SKM-1 treated with dmso at 0.1 percent for 144 hours (cell line): ENCODE results near the gene CCM2L.

Source experiments
- DNase-seq: peaks from one replicate; lab custom pipeline; 2025; ENCODE audit not compliant: unreplicated experiment; lab: John Stamatoyannopoulos, UW

The CCM2L gene

GRCh38 chr20:31992086-31992485 is 18.2 kb upstream of the CCM2L start:
- DNase-seq: no peak

DNA sequence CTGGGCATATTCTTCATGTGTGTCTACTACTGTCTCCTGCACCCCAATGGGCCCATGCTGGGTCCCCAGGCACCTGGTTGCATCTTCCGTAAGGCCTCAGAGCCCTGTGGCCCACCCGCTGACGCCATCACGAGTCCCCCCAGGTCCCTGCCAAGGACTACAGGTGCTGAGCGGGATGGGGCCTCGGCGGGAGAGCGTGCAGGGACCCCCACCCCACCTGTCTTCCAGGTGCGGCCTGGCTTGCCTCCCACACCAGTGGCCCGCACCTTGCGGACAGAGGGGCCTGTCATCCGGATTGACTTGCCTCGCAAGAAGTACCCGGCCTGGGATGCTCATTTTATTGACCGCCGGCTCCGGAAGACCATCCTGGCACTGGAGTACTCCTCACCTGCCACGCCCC is 13.2 kb upstream of the CCM2L start:
- DNase-seq: no peak

DNA sequence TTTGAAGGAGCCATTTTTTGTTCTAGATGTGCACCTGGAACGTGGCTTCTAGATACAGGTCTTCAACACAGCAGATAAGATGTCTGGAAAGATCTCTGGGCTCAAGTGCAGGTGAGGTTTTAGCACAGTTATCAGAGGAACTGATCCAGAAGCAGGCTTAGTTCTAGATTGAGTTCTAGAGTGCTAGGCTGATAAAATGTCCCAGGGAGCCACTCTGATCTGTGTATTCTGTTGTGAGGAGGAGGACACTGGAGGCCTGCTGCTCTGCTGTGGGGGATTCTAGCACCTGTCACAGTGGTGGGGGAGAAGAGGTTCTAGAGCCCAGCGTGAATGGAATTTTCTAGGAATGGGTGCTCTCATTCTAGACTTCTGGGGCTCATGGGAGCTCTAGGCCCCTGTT is 12.0 kb upstream of the CCM2L start:
- DNase-seq: no peak

DNA sequence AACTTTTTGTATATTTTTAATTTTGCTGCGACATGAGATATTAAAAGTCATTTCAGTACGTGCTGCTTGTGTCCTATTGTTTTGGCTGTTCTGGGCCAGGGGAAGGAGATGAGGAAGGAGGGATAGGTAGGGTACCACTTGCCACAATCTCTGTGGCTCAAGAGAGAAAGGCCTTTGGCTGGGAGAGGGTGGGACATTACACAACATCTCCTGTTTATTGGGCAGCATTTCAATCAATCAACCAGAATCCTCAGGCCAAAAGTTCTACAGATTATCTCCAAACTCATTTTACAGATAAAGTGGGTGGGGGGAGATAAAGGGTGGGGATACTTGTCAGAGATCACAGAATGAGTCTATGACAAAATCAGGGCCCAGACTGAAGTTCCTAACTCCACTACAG is 6.9 kb upstream of the CCM2L start:
- no peak for DNase-seq

DNA sequence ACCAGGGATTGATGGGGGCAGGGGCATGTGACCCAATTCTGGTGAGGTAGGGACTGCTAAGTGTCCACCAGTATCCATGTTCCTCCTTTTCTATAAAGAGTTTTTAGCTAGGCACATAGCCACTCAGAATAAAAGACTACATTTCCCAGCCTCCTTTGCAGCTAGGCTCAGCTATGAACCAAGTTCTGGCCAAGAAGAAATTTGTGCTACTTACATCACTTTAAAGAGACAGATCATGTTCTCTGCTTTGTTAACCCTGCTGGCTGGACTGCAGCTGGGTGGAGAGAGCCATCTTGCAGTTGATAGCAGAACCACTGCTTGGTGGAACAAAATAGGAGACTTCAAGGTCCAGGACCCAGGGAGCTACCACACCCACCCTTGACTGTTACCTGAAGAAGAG is 5.3 kb upstream of the CCM2L start:
- no peak for DNase-seq

DNA sequence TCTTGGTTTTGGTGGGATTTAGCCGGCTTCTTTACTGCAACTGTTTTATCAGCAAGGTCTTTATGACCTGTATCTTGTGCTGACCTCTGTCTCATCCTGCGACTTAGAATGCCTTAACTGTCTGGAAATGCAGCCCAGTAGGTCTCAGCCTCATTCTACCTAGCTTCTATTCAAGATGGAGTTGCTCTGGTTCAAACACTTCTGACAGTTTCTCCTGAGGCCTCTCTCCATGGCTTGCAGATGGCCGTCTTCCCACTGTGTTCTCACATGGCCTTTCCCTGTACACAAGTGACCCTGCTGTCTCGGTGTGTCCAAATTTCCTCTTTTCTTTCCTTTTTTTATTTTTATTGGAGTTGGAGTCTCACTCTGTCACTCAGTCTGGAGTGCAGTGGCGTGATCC is 4.2 kb upstream of the CCM2L start:
- DNase-seq: no peak

DNA sequence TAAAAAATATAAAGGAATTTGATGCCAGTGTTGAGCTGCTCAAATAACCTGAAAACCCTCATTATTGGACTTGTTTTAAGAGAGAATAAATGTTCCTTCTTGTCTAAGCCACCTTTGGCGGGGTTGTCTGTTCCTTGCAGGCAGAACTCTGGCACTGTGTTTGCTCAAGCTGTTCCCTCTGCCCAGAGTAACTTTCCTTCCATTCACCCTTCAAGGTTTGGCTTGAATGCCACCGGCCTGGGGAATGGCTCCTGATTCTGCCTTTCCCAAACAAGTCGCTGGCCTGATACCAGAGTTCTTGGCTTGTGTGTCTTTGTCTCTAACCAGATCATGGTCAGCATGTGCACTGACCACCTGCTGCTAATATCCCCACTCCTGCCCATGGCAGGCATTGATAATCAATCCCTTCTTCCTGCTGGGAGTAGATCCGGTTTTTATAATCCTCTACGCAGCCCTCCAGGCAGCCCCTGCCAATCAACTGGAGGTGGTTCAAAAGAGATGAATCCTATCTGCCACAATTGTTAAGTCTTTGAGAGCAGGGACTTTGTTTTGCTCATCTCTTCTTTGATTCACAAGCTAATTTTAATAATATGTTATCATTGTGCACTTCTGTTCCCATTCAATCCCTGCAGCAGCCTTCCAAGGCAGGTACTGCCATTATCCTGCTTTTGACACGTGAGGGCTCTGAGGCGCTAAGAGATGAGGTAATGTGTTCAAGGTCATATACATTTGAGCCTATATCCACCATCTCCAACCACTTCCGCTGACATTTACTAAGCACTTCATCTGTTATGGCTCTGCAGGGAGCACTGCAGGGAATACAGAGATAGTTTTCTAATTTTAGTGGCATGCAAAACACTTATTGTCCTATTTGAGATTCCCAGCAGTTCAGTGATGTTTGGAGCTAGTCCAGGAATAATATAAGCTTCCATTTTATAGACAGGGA is 3.1 kb upstream of the CCM2L start:
- no peak for DNase-seq

- DNase-seq: no peak
Observed at GRCh38 chr20:32007787-32008616, 2.2 kb upstream of the CCM2L start.

GRCh38 chr20:32009564-32009963 is 674 bp upstream of the CCM2L start:
- no peak for DNase-seq

GRCh38 chr20:32010666-32011065 is 428 bp downstream of the CCM2L start:
- no peak for DNase-seq

DNA sequence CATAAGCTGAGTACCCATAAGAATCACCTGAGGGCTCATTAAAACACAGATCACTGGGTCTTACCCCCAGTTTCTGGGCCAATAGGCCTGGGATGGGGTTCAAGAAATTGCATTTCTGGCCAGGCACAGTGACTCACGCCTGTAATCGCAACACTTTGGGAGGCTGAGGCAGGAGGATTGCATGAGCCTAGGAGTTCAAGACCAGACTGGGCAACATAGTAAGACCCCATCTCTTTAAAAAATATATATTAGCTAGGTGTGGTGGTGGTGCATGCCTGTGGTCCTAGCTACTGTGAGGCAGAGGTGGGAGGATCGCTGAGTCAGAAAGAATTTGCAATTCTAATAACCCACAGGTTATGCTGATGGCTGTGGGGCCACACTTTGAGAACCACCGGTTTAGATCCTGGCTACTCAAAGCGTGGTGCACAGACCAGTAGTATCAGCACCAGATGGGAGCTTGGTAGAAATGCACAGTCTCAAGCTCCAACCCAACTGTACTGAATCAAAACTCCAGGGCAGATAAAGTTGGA is 2.0 kb downstream of the CCM2L start:
- no peak for DNase-seq

- no peak for DNase-seq
Observed at GRCh38 chr20:32013326-32013725, 3.1 kb downstream of the CCM2L start.

DNA sequence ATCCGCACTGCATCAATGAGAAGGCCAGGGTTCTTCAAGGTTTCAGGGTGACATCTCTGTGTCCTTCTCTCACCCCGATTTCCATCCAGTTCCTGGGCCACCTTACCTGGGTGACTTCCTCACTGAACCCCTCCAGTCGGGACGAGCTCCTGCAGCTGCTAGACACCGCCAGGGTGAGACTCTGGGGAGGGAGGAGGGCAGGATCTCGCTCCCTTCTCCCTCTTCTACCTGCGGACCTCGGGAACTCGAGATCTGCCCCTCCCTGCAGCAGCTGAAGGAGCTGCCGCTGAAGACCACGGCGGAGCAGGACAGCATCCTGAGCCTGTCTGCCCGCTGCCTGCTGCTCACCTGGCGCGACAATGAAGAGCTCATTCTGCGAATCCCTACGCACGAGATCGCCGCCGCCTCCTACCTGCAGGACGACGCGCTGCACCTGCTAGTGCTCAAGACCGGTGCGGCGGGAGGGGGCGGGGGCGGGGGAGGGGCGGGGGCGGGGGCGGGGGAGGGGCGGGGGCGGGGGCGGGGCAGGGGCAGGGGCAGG is 7.5 kb downstream of the CCM2L start:
- no peak for DNase-seq

DNA sequence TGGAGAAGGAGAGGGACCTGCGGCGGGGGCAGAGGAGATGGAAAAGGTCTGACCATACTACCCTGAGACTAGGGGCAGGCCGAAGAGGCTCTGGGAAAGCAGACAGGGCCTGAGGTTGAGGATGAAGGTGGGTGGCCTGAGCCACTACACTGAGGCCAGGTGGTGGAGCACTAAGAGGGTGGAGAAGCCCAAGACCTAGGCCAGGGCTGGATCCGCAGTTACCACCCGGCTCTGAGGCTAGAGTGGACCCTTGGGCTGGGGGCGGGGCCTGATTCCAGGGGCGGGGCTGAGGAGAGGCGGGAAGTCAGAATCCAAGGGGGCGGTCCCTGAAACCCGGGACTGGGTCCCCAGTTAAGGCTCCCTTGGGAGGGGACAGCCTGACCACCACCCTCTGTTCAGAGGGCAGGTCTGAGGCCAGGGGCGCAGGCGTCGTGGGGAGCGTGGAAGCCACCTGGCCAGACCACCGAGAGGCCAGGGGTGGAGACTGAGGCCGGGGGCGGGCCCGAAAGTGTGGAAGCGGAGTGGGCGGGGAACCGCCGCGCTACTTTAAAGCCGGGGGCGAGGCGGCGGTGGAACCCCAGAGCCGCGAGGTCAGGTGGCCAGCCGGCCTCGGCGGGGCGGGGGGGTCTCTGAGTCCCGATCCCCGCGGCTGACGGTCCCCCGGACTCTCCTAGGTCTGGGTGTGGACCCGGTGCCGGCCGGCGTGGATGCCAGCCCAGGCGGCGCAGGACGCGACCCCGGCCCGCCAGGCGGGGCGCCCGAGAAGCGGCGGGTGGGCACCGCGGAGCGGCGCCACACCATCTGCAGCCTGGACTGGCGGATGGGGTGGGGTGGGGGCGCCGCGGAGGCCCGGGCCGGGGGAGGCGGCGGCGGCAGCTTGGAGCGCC is 8.3 kb downstream of the CCM2L start:
- DNase-seq: no peak

DNA sequence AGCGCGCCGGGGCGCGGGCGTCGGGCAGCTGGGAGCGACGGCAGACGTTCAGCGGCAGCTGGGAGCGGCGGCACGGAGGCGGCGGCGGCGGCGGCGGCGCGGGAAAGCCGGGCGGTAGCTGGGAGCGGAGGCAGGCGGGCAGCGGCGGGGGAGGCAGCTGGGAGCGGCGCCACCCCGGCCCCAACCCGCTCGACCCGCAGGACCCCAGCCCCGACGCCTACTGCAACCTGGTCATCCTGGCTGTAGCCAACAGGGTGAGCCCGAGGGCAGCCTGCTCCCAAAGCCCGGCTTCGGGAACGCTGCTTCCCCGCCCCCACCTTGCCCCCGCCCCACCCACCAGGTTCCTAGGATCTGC is 8.9 kb downstream of the CCM2L start:
- no peak for DNase-seq

GRCh38 chr20:32019563-32020463 is 9.6 kb downstream of the CCM2L start:
- DNase-seq: no peak

DNA sequence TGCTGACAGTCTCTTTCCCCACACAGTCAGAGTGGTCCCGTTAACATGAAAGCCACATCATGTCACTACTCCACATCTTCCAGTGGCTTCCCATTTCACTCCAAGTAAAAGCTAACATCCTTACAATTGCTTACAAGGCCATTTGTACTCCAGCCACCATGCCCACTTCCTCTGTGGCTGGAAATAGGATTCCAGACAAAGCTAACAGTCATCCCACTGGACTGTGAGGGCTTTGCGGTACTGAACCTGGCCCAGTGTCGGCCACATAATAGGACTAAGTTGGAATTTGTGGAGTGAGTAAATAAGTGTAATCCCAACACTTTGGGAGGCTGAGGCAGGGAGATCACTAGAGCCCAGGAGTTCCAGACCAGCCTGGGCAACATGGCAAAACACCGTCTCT is 10.9 kb downstream of the CCM2L start:
- DNase-seq: no peak

- DNase-seq: no peak
Observed at GRCh38 chr20:32024683-32025295, 14.6 kb downstream of the CCM2L start.

GRCh38 chr20:32027643-32028042 is 17.4 kb downstream of the CCM2L start:
- DNase-seq: no peak
